Renal cortical epithelial cell (primary cell): Measurements from ENCODE around the gene KLHL26. TPM values are rescaled to one million over a fixed set of nuclear protein-coding genes. Genes with fewer than 3 reads are reported as not detected.

Experiments
- DNase-seq: peaks from one replicate; pipeline ENCODE4 v3.0.0-alpha.2; 2011; ENCODE audit warnings: low read depth
- total RNA-seq: library from RNA; depleted of rRNA; stranded (reverse); fragments of >200 nt; gene quantifications from 2 replicates; pipeline ENCODE4 v1.2.3, GENCODE V29; 2014

Gene KLHL26
- total RNA-seq, 1 donor from 2014 or later = 13.9 TPM

GRCh38 chr19:18712981-18713380, 76.2 kb downstream of the KLHL26 start:
- DNase-seq = no peak

GRCh38 chr19:18713550-18714117, 76.8 kb downstream of the KLHL26 start:
- no peak for DNase-seq

GRCh38 chr19:18715416-18715815, 78.6 kb downstream of the KLHL26 start:
- DNase-seq = no peak

- DNase-seq = no peak
Observed at GRCh38 chr19:18716857-18717256, 80.0 kb downstream of the KLHL26 start.

GRCh38 chr19:18717601-18718000, 80.8 kb downstream of the KLHL26 start:
- no peak for DNase-seq

- no peak for DNase-seq
Observed at GRCh38 chr19:18718015-18718526, 81.2 kb downstream of the KLHL26 start.

- no peak for DNase-seq
Observed at GRCh38 chr19:18718846-18719458, 82.1 kb downstream of the KLHL26 start.

GRCh38 chr19:18719541-18719940, 82.7 kb downstream of the KLHL26 start:
- DNase-seq = no peak

Other genes starting within 250 kb of the KLHL26 start
- not detected in 2 replicates for gene LRRC25, start 239.4 kb upstream of the KLHL26 start, total RNA-seq
- 40.5 and 49.3 TPM in 2 replicates for gene SSBP4, start 217.6 kb upstream of the KLHL26 start, total RNA-seq
- 37.5 and 69.9 TPM in 2 replicates for gene ISYNA1, start 198.9 kb upstream of the KLHL26 start, total RNA-seq
- 7.5 and 13.3 TPM in 2 replicates for gene ELL, start 115.0 kb upstream of the KLHL26 start, total RNA-seq
- 215 and 278 TPM in 2 replicates for gene FKBP8, start 93.5 kb upstream of the KLHL26 start, total RNA-seq
- gene KXD1, start 79.2 kb upstream of the KLHL26 start, total RNA-seq = 47.6 and 76.4 TPM in 2 replicates
- gene UBA52, start 65.2 kb upstream of the KLHL26 start, total RNA-seq = 485 and 589 TPM in 2 replicates
- gene REX1BD, start 48.2 kb upstream of the KLHL26 start, total RNA-seq = 30.2 and 62.2 TPM in 2 replicates
- gene CRLF1, start 30.2 kb upstream of the KLHL26 start, total RNA-seq = 0.30 TPM in 1 of 2 replicates, not detected in the other
- 0.40 TPM in 1 of 2 replicates, not detected in the other for gene TMEM59L, start 24.2 kb upstream of the KLHL26 start, total RNA-seq
- 0.17 and 3.2 TPM in 2 replicates for gene CRTC1, start 46.7 kb downstream of the KLHL26 start, total RNA-seq
- 0.15 TPM in 1 of 2 replicates, not detected in the other for gene COMP, start 154.3 kb downstream of the KLHL26 start, total RNA-seq
- gene UPF1, start 194.9 kb downstream of the KLHL26 start, total RNA-seq = 42.2 and 106 TPM in 2 replicates